ENCODE data around the gene CSTB.

The CSTB gene

DNA sequence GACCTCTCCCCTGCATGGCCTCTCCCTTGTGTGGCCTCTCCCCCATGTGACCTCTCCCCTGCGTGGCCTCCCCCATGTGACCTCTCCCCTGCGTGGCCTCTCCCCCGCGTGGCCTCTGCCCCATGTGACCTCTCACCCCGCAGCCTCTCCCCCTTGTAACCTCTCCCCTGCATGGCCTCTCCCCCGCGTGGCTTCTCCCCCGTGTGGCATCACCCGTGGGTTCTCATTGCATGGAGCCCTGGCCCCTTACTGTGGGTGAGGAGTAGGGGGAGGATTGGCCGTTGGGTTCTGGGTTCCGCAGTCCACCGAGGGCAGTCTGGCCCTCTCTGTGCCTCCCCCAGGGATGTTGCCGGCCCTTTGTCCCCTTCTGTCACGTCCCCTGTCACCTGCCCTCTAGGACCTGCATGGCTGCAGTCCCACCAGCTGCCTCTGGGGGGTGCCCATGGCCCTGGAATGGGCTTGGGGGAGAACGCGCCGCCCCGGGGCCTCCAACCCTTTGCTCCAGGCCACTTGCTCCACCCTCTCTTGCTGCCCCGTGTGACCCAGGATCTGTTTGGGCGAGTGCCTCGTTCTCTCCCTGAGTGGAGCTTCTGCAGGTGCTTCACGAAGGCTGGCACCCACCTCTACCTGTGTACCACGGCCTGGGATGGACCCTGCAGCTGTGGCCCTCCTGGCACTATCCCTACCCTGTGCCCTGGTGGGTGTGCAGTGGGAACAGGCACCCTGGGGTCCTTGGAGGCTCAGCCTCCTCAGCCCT, 34.6 kb upstream of the CSTB start:
- peak; percentile 73 to 75 for DNase-seq (ENCODE audit: low read depth in 2 of 2)

DNA sequence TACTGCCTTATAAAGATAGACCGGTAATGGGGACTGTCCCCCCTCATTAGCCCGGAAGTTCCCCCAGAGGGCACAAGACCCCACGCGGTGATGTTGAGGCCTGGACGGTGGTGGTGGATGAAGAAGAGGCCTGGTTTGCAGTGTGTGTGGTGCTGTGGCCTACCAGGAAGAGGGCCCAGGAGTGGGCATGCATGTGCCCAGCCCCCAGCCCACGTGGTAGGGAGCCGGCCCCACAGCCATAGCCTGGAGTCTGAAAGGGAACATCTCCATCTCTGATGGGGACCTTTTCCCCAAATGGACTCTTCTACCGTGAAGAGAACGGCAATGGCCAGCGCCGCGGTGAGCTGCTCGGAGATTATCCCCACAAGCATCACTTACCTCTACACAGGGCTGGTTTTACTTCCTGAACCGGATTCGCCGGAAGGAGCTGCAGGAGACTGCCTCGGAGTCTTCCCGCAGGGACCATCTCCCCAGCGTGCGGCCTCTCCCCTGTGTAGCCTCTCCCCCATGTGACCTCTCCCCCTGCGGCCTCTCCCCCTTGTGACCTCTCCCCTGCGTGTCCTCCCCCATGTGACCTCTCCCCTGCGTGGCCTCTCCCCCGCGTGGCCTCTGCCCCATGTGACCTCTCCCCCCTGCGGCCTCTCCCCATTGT, 33.9 kb upstream of the CSTB start:
- no peak for DNase-seq (ENCODE audit: low read depth in 2 of 2)

DNA sequence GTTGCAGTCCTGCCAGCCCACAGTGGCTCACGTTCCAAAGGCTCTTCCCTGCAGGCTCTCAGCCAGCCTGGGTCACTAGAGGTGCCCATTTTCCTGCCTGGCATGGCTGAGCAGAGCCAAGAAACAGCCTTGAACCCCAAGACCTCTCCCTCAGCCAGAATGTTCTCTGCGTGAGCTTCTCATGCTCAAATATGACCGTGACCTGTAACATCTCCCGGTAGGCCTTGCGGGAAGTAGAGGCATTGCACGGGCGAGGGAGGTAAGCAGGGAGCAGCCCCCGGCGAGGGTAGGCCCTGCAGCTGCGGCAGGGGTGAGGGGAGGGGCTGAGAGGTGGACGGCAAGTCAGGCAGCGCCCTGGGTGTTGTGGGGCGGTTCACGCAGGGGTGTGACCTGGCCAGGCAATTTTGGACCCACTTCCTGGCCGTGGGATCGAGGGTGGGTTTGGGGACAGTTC, 33.3 kb upstream of the CSTB start:
- no peak for DNase-seq (ENCODE audit: low read depth in 2 of 2)

- DNase-seq (ENCODE audit: low read depth in 2 of 2) = no peak
Measured at GRCh38 chr21:43808832-43809251, 32.7 kb upstream of the CSTB start.

GRCh38 chr21:43808367-43808766, 32.3 kb upstream of the CSTB start:
- no peak for DNase-seq (ENCODE audit: low read depth in 2 of 2)

- no peak for DNase-seq (ENCODE audit: low read depth in 2 of 2)
Measured at GRCh38 chr21:43806017-43806710, 30.1 kb upstream of the CSTB start.

GRCh38 chr21:43805275-43805800, 29.2 kb upstream of the CSTB start:
- no peak for DNase-seq (ENCODE audit: low read depth in 2 of 2)

GRCh38 chr21:43803558-43804300, 27.6 kb upstream of the CSTB start:
- DNase-seq (ENCODE audit: low read depth in 2 of 2) = no peak

GRCh38 chr21:43802713-43803313, 26.7 kb upstream of the CSTB start:
- no peak for DNase-seq (ENCODE audit: low read depth in 2 of 2)

DNA sequence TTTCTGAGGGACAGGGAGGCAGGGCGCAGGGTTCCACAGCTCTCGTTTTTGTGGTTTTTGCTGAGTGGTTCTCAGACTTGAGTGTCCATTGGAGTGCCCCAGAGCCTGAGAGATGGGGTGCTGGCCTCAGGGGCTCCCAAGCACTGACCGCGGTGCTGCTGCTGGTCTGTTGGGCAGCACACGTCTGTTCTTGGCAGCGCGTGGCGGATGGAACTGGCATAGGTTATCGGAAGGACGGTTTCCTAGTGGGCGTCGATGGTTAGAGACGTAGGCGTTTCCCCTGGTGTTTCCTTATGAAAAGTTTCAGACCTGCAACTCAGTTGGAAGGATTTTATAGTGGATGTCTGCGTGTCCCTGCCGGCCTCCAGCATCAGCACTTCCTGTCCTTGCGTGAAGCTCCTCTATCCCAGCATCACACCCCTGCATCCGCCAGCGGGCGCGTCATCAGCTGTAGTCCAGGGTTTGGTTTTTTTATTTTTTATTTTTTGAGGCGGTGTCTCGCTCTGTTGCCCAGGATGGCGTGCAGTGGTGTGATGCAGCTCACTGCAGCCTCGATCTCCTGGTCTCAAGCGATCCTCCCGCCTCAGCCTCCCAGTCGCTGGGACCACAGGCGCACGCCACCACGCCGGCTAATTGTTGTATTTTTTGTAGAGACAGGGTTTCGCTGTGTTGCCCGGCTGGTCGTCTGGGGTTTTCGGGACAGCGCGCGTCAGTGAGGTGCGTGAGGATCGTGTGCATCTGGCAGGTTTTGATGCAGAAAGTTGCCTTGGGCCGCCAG, 25.1 kb upstream of the CSTB start:
- no peak for DNase-seq (ENCODE audit: low read depth in 2 of 2)

DNA sequence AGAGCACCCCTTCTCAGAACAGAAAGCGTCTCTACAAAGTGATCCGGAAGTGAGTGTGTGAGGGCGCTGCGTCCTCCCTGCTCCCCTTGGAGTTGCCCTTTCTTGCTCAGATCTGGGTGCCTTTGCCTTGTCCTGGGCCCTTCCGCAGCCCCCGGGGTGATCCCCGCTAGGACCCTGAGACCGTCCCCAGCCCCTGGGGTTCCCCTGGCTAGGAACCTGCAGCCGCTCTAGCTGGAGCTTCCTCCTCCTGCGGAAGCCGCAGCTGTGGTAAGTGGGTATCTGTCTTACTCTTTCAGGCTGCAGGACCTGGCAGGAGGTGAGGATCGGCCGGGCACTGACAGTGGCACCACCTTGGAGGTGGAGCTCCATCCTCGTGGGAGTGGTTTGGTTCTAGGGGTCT, 24.5 kb upstream of the CSTB start:
- no peak for DNase-seq (ENCODE audit: low read depth in 2 of 2)

- no peak for DNase-seq (ENCODE audit: low read depth in 2 of 2)
Measured at GRCh38 chr21:43800124-43800523, 24.0 kb upstream of the CSTB start.

DNA sequence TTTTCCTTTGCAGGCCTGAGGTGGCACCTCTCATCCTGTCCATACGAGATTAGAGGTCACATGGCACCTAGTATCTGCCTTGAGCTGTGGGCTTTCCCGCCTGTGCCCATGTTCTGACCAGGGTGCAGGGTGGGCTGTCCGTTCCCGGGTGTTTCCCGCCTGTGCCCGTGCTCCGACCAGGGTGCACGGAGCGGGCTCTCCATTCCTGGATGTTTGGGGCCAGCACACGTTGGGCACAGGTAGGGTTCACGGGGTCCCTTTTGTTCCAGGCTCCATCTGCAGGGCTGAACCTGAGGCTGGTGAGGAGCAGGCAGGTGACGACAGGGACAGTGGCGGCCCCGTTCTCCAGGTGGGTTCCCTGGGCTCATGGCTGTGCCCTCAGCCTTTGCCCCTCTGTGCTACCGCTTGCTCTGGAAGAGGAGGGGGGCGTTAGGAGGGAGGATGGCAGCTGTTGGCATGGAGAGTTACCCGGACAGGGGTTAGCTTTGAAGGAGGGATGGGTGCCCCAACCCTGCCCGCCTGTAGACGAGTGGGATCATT, 23.3 kb upstream of the CSTB start:
- no peak for DNase-seq (ENCODE audit: low read depth in 2 of 2)

- no peak for DNase-seq (ENCODE audit: low read depth in 2 of 2)
Measured at GRCh38 chr21:43797925-43798715, 22.0 kb upstream of the CSTB start.

- no peak for DNase-seq (ENCODE audit: low read depth in 2 of 2)
Measured at GRCh38 chr21:43797415-43797814, 21.3 kb upstream of the CSTB start.

DNA sequence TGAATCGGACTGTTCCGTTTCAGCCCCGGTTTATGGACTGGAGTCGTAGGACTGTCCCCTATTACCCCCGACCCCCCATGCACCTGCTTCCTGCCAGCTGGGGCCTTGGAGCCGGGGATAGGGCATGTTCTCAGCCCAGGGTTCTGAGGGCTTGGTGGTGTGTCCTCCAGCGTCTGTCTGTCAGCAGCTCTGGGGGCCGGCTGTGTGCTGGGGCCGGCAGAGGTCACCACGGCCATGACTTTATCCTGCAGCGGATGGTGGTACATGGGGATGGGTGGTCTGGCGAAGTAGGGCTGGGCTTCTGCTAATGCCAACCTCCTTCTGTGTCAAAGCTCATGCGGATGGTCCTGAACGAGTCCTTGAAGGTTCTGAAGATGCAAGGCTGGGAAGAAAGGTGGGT, 18.7 kb upstream of the CSTB start:
- no peak for DNase-seq (ENCODE audit: low read depth in 2 of 2)

GRCh38 chr21:43794311-43794710, 18.2 kb upstream of the CSTB start:
- no peak for DNase-seq (ENCODE audit: low read depth in 2 of 2)

GRCh38 chr21:43793243-43793642, 17.1 kb upstream of the CSTB start:
- no peak for DNase-seq (ENCODE audit: low read depth in 2 of 2)

DNA sequence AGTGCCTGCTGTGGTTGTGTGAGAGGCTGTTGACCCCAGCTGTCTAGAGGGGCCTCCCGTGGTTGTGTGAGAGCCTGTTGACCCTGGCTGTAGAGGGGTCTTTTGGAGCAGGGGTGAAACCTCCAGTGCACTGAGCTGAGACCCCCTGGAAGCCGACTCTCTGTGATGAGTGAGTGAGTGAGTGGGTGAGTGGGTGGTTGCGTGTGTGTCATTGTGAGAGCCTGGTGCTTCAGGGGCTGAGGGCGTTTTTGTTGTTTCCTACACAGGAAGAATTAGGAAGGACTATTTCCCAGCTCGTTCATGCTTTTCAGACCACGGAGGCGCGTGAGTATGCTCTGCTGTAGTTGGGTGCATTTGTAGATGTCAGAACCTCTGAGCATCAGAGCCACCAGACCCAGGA, 16.3 kb upstream of the CSTB start:
- no peak for DNase-seq (ENCODE audit: low read depth in 2 of 2)

All from activated CD8-positive, alpha-beta memory T cell treated with anti-CD3 and anti-CD28 coated beads for 4 hours (primary cell).